GM19239 (cell line): ENCODE data around the gene DLK1.

ENCODE experiments used
- DNase-seq: peaks from one replicate; pipeline ENCODE4 v3.0.0; 2011; ENCODE audit warnings: low spot score; ENCODE audit not compliant: insufficient read length
- FAIRE-seq: peaks from 2 replicates; lab custom pipeline; 2011; peaks lifted over from hg19 to GRCh38; lab: Jason Lieb, UNC

DLK1 gene

DNA sequence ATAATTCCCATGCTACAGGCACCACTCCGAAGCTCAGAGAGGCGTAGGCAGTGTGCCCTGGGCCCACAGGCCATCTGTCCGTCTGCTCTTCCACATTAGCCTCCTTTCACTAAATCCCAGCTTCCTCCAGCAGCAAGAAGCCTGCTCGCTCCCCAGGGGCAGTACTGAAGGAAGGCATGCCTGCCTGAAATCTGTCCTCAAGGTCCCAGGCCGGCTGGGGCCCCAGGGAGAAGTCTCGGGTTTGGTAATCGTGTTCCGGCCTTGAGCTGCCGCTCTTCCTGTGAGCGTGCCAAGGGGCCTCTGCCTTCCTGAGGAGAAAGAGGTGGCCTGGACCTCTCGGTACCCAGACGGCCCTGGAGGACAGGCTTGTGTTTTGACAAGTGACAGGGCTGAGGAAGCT lies 15.2 kb upstream of the DLK1 start:
- FAIRE-seq (no peak), DNase-seq (no peak)

DNA sequence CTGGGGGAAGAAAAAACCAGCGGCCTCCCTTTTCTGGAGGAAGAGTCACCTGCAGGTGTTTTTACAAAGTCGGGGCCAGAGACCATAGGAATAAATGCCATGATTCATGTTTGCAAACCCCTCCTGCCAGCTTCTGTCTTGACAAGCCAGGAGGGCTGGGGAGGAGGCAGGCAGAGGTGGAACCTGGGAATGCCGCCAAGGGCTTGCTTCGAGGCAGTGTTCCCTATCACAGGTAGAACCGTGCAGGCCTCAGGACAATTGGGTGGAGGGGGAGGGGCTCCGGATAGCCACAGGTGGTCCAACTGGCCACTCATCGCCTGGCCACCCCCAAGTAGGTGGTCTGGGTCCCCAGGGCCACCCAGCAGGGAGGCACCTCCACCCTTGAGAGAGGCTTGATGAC lies 14.2 kb upstream of the DLK1 start:
- no peak for FAIRE-seq
- no peak for DNase-seq

DNA sequence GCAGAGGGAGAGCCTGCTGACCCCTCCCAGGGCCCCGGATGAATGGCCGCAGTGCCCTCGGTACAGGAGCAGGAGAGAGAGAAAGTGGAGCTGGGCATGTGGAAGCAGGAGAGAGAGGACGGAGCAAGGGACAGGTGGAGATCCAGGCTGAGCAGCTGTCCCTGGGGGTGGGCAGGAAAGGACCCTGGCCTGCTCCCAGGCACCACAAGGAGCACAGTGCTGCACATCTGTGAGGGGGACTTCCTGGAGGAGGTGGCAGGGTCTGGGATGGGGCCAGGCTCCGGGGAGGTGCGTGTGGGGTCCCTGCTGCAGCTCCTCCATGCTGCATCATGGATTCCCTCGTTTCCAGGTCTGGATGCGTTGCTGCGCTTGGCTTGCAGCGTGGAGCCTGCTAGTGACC lies 13.0 kb upstream of the DLK1 start:
- FAIRE-seq = no peak
- DNase-seq = no peak

DNA sequence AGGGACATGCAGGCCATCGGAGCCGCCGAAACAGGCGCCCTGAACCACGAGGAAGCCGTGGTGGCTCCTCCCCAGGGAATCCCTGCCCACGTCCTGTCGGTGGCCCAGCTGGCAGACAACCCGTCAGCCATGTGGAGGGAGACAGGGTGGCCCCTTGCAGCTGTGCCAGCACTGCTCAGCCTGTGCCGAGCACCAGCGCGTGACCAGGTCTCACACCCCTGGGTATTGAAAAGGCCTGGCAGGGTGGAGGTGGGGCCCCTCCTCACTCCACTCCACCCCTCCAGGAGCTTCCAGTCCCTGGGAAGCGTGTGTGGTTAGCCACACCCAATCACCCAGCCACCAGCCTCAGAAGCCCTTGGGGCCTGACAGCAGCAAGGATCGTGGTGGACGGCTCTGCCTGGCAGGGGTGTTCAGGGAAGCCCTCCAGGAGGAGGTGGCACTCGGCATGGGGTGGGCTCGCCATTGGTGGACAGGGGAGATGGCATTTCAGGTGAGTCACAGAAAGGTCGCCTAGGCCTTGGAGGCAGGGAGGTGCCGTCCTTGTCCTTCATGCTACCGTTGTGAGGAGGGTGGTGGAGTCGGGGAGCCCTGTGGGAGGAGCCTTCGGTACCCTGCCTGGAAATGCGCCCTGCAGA lies 12.3 kb upstream of the DLK1 start:
- DNase-seq (no peak), FAIRE-seq (no peak)

DNA sequence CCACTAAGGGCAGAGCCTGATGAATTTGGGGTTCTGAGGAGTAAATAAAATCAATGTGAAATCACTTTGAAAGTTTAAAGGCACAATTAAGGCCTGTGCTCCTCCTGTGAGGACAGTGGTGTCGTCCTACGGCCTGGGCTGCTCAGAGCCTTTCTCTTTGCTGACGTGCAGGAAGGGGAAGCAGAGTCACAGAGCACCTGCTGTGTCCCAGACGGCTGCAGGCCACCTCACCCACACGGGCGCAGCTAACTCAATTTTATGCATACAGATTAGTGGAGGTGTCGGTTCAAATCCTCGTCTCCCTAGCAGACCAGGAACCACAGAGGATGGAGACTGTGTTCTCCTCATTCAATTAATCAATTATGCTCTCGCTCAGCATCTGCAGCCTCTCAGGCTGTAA lies 11.4 kb upstream of the DLK1 start:
- DNase-seq (no peak), FAIRE-seq (no peak)

DNA sequence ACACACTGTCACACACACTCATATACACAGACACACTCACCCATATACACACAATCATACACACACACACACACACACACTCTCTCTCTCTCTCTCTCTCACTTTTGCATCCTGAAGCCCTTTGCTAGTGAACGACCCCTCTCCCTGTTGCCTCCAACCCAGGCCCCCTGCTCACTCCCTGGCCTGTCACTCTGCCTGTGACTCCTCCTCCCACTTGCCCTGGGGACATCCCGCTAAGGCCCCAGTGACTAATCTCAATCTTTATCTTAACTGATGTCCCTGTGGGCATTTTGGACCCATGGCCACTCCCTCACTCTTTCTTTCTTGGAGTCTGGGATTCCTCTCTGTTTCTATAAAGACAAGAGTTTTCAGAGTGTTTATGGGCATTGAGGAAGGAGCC lies 10.9 kb upstream of the DLK1 start:
- no peak for FAIRE-seq
- DNase-seq = no peak

DNA sequence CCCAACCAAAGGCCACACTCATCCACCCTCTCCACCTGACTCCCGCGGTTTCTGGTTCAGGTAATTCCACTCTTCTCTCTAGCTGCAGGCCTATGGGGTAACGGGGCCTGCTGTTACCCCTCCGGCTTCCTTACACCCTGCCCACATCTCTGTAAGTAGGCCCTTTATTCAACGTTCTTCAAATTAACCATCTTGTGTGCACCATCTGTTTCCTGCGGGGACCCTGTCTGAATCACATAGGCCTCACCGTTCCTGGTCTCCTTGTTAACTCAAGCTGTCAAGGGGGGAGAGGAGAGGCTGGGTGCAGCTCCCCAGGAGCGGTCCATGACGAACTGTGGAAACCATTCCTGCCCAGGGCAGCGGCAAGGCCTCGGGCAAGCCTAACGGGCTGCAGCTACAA lies 9.3 kb upstream of the DLK1 start:
- DNase-seq (no peak), FAIRE-seq (no peak)

DNA sequence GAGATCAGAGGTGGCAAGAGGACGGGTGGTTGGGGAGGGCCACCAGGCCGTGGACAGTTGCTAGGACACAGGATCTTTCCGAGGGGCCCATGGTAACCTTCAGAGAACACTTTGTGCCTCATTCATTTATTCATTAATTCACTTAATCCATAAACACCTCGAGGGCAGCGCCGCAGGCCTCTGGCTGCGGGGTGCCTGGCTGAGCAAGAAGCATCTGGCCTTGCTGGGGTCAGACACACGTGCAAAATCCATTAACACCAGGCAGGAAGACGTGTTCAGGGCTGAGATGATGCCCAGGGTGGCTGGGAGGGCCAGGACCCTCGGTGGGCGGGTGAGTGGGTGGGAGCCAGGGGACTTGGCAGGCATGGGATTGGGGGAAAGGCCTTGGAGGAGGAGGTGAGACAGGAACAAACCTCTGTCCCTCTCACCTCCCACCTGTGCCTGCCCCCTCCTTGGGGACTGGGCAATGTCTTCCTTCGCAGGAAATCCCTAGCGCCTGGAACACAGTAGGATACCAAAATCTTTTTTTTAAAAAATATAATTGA lies 6.6 kb upstream of the DLK1 start:
- no peak for FAIRE-seq
- no peak for DNase-seq

DNA sequence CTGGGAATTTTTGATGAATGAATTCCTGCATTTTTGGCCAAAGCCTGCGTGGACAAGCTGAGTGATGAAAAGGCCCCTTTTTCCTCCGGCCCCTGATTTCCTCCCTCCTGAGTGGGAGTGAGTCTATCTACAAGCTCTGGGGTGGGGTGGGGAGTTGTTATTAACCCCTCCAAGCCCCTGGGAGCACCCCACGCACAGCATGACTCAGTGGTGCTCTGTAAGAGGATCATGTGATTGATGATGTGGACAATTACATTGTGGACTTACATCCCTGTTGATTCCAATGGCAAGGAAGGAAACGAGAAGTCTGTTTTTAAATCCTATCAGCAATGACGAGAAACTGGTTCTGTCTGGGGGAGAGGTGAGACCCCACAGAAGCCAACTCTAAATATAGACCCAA lies 5.1 kb upstream of the DLK1 start:
- FAIRE-seq = no peak
- no peak for DNase-seq

DNA sequence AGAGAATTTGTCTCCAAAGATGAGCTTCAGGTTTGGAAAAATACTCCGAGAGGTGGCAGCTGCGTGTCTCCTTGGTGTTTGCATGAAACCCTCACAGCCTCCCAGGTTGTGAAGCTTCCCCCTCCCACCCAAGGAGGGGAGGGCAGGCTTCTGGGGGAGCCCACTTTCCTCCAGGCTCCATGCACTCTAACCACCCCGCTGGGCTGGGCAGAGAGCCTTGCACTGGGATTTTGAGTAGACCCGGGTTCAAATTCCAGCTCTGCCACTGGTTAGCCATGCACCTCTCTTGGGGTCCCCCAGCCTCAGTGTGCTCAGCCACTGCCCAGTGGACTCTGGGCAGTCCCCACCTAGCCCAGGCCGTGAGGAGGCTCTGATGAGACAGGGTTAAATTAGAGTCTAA lies 4.3 kb upstream of the DLK1 start:
- no peak for DNase-seq
- FAIRE-seq = no peak

DNA sequence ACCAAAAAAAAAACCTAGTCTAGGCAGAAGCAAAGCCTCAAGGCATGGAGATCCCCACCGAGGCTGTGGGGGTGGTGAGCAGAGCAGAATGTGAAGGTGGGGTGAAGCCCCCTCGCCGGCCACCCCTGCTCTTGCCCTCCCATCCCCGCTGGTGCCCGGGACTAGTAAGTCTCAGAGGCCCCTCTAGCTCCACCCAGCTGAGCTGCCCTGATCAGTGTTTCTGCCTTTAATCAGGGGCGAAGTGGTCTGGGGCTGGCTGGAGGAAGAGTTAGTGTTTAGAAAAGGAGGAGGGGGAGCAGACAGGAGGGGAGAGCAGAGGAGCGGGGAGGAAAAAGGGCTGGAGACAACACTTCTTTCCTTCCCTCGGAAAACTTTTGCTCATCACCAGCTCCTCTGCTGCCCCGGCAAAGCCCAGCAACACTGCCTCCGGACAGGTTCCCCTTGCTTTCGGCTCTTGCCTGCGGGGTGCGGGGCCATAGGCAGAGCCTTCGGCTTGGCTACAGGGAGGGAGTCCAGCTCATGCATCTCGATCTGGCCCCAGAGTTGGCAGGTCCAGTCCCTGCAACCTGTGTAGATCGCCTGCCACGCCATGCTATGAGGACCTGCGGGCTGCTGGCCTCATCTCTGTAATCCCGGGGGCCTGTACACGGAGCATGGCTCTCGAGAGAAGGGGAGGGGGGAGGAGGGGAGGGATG lies 3.4 kb upstream of the DLK1 start:
- DNase-seq = no peak
- FAIRE-seq = no peak

DNA sequence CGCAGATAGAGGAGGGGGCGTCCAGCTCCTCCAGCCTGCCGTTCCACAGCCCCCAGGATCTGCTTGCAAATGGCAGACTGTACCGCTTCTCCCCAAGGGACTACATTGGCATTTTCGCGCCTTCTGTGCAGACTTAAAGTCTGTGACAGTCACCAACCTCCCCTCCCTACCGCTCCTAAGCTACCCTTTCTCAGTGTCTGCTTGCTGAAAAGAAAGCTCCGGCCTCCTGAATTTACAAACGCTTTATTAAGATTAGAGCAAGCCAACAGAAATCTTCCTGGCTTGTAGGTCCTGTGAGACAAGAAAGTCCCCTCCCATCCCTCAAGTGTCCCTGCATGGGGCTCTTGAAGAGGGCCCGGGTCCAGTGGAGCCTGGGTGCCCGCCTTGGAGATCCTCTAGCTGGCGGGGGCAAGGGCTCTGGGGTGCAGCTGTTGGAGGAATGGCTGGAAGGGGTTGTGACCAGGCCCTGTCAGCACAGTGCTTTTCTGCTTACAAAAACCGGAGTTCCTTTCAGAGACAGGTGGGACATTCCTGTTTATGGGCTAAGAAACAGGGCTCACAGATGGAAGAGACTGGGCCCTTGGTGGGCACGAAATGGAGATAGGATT lies 2.8 kb upstream of the DLK1 start:
- DNase-seq (no peak), FAIRE-seq (no peak)

DNA sequence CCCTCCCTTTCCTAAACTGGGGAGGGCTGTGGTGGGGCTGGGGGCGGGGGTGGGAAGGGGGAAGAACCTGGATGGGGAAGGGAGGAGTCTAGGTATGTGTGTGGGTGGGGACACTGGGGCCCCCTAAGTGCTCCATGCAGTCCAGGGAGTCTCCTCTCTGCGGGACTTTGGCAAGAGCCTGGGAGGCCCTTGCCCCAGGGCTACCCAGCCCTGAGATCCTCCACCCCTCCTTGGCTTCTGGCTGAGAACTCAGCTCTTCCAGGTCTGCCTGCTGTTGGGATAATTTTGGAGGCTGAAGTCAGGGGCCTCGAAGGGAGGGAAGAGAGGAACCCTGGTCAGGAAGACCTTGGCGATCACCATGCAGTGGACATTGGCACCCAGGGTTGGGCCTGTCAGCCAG lies 2.2 kb upstream of the DLK1 start:
- DNase-seq (no peak), FAIRE-seq (no peak)

DNA sequence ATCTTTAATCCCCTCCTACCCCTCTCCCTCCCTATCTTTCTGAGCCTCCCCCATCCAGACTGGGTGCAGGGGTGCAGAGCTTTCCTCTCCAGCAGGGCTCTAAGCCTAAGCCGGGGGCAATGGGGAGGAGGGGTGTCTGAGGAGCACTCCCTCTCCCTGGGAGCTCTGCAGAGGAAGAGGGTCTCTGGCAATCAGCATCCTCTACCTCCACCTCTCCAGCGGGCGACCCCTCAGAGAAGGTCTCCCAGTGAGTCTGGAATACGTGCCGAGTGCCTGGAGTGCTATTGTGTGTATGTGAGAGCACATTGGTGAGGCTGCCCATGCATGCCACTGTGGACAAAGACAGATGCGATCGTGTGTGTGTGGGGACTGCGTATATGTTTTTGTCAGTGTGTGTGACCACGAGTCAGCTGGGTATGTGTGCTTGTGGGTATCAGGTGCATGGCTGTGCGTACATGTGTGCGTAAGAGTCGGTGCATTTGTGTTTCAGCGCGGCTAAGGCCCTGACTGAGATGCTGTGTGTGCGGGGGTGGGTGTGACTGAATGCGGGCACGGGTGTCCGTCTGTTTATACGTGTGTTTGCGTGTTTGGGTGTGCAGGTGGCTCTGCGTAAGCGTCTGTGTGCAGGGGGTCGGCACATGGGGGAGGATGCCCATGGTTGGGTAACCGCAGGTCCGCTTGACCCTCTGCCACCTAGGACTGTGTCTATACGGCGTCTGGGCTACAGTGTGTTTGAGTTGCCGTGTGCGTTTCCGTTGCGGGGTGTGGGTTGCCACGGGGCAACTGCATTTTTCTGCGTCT lies 905 bp upstream of the DLK1 start:
- DNase-seq = no peak

DNA sequence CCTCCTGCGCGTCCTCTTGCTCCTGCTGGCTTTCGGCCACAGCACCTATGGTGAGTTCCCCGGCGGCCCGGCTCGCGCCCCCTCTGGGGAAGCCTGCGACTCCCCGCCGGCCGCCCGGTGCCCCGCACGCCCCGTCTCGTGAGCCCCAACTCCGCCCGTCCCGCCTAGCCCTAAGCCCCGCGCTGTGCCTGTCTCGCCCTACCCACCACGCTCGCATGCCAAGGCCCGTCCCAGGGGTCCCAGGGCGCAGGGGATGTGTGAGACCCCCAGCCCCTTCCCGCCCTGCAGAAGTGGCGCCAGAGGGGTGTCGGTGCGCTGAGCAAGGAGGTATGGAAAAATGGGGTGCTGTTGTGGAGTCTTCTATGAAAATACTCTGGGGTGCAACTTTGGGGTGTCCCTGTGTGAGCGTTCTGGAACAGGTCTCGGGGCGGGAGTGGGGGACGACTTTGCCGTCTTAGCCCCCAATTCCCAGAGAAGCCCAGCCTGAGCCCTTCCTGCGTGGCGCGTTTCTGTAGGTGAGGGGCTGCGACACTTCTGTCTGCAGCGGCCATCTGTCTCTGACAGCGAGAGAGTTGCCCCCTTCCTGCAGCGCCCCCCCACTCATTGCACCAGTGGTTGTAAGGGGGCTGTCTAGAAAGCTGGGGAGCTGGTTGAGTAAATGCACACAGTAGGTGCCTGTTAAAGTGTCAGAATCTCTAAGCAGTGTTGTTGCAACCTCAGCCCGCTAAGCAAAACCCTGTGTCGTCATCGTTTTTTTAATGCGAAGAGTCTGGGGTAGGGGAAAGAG lies 587 bp downstream of the DLK1 start:
- DNase-seq = no peak
- FAIRE-seq = no peak

More for the DNA sequence above, 905 bp upstream of the DLK1 start:
- no peak for FAIRE-seq

DNA sequence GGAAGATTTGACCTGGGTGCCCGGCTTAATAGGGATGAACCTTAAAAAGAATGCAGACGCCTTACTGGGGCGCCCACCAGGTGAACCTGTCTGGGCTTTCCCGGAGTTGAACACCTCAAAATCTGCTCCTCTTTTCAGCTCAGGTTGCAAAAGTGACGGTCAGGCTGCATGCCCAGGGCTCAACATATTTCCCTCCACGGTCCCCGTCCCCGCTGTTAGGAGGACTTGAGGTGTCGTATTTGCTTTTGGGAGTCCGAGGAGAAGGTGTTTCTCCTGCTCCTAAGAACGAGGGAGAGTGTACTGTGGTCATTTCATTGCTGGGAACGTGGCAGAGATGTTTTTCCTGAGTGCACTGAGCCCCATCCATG lies 1.2 kb downstream of the DLK1 start:
- no peak for FAIRE-seq

DNA sequence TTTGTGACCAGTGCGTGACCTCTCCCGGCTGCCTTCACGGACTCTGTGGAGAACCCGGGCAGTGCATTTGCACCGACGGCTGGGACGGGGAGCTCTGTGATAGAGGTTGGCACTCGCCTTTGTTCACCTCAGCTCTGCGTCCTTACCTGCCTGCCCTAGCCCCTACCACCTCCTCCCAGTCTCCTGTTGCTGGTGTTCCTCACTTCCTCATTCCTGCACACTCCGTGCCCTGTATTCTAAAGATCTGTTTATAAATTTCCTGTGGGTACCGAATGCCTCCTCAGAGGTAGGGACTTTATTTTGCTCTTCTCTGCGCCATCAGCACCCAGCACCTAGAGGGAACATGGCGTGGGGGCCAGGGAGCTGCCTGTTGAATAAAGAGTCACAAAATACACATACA lies 2.3 kb downstream of the DLK1 start:
- DNase-seq (no peak), FAIRE-seq (no peak)

More for the DNA sequence above, 1.2 kb downstream of the DLK1 start:
- no peak for DNase-seq

DNA sequence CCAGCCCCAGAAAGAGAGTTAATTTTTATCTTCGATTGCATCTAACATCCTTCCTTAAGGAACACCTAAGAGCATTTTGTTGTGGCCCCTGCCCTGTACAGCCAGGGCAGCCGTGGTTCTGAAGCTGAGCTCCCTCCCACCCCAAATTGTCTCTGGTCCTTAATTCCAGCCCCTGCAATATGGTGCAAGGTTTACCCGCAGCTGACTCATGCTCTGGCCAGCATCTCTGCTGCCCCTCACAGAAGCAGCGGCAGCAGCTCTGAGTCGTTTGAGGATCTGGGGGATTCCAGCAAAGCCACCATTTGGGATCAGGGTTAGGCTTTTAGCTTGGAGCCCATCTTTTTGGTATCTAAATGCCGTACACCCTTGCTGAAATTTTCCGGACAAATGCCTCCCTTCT lies 3.3 kb downstream of the DLK1 start:
- no peak for FAIRE-seq
- no peak for DNase-seq

DNA sequence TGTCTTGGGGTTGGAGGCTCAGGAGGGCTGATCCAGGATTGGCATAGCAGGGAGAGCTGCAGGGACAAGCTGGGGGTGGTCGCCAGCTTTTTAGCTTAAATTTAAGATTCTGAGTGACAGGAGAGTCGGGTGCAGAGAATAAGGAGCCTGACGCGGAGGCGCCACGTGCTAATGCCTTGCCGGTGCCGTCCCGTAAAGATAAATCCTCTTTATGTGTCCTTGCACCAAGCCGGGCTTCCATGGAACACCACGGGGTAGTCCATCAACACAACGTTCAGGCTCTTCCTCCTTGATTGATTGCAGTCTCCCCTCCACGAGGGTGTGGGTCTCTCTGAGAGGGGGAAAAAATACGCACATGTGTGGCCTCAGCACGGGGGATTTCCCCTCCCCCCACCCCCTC lies 3.9 kb downstream of the DLK1 start:
- FAIRE-seq = no peak

DNA sequence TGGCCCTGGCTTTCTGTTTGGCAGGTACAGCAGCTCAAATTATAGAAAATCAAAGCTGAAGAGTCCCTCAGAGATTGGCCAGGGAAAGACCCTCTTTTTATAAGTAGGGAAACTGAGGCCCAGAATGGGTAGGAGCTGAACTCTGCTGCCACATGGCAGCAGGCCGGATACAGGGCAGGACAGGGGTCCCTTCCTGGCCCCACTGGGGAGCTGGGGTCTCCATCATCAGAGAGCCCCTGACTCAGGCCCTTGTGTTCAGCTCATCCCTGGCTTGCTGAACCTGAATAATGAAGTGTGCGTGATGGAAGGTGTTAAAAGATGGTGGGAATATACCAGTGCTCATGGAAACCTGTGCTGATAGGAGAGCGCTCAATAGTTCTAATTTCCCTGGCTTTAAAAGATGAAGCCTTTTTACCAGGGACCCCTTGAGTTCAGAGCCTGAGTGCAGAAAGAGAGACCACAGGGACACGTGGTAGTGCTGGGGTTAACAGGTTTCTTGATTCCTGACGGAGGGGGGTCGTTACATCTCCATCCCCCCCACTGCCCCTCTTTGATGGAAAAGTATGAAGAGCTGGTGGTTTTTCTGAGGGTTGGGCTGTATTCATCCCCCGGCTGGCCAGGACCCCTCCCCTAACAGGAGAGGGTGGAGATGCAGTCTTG lies 4.4 kb downstream of the DLK1 start:
- FAIRE-seq = no peak
- no peak for DNase-seq

More for the DNA sequence above, 3.9 kb downstream of the DLK1 start:
- DNase-seq = no peak
